ENCODE data around the gene RNF151. TPM values are rescaled to one million over a fixed set of nuclear protein-coding genes. Genes with fewer than 3 reads are reported as not detected.
"Not testable (repeated sequence)": the region's sequence is repeated elsewhere in the genome, so short reads cannot be mapped to it uniquely, and the experiment has no call there.

The RNF151 gene
- total RNA-seq, 1 donor from 2014 or later: not detected

DNA sequence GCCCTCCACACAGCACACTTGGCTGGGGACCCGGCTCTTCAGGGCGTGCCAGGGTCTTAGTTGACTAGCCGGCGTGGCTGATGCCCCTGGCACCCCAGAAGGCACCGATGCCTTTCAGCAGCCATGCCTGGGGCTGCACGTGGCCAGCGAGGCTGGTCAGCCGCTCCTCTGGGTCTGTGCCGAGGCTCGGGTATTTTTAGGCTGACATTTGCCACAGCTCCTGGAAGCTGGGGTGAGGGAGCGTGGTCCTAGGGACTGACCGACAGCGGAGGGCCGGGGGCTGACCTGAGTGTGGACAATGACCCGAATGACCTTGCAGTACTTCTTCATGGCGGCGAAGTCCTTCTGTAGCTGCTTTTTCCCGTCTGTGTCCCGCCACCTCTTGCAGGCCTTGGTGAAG, 16.1 kb upstream of the RNF151 start:
- peak; percentile 61 for ATAC-seq (ENCODE audit: poor library complexity)
- intact Hi-C loops (cut with DNase I): no loop called here
- peak; percentile 61 for DNase-seq

DNA sequence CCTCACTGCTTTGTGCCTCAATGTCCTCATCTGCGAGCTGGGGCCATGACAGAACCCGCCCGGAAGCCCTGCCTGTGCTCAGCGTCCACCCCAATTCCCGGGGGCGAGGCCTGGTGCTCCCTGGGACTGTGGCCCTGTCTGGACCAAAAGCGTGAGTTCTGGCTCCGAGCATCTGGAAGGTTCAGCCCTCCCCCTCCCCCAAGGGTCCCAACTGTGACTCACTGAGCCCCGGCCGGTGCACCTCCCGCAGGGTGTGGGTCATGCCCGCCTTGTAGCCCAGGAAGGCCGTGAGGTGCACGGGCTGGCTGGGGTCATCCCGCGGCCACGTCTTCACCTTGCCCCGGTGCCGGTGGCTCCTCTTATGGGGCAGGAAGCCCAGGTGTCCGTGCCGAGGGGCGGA, 12.9 kb upstream of the RNF151 start:
- ATAC-seq (ENCODE audit: poor library complexity): peak; percentile 7
- peak; percentile 44 for DNase-seq
- intact Hi-C loops (cut with DNase I): no loop called here

- intact Hi-C loops (cut with DNase I); ATAC-seq (ENCODE audit: poor library complexity); DNase-seq: not testable (repeated sequence)
Measured at GRCh38 chr16:1957434-1958142, 9.1 kb upstream of the RNF151 start.

GRCh38 chr16:1958143-1958491, 8.5 kb upstream of the RNF151 start:
- ATAC-seq (ENCODE audit: poor library complexity); intact Hi-C loops (cut with DNase I): not testable (repeated sequence)
- peak; percentile 39 for DNase-seq

GRCh38 chr16:1958715-1959268, 7.9 kb upstream of the RNF151 start:
- ATAC-seq (ENCODE audit: poor library complexity) (no peak), DNase-seq (peak; percentile 54)
- intact Hi-C loops (cut with DNase I): no loop called here

DNA sequence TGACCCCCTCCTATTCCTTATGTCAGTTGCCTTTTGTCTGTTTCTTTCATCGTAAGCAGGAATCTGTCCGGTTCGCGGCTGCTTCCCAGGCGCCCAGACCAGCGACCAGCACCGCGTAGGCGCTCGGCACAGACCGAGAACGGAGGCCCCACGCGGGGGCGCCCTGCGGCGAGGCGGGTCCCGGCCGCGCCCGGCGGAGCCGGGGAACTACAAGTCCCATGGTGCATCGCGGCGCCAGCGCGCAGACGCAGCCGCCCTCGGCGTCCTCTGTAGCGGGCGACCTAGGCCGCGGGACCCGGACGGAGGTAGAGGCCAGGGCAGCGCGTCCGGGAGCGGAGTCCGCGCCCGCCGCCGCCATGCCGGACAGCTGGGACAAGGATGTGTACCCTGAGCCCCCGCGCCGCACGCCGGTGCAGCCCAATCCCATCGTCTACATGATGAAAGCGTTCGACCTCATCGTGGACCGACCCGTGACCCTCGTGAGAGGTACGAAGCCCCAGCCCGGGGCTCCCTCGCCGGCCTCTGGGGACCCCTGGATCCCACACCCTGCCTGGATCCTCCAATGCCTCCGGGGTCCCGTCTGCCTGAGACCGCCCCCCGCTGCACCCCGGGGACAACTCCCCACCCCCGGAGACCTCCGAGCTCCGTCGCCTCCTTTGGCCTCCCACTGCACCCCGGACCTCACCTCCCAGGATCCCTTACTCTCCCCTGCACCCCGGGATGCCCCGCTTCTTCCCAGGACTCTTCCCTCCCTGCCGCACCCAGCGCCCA, 7.2 kb upstream of the RNF151 start, which contains the start of gene NDUFB10:
TSS of gene NDUFB10 (plus strand) at position 270 of the 771 bp plus-strand sequence. CDS start at position 357, 87 bp downstream.
- intact Hi-C loops (cut with DNase I): no loop called here
- ATAC-seq (ENCODE audit: poor library complexity) (peak; percentile 93), DNase-seq (peak; percentile 97)

GRCh38 chr16:1960665-1961630, 5.7 kb upstream of the RNF151 start:
- ATAC-seq (ENCODE audit: poor library complexity) (no peak), DNase-seq (no peak)
- intact Hi-C loops (cut with DNase I): no loop called here

DNA sequence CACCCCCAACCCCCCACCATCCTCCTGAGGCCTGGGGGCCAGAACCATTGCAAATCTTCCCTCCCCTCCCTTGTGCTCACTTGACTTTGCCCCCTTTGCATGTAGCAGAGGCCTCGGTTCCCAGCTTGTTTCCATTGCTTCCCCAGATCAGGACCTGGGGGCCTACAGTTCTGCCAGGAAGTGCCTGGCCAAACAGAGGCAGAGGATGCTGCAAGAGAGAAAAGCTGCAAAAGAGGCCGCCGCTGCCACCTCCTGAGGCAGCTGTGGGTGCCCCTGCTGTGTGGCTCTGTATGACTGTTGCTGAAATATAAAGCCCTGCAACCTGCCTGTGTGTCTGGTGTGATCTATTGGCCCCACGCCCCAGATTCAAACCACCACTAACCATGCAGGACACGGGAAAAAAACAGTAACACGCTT, 5.0 kb upstream of the RNF151 start:
- intact Hi-C loops (cut with DNase I): no loop called here
- DNase-seq (no peak), ATAC-seq (ENCODE audit: poor library complexity) (no peak)

DNA sequence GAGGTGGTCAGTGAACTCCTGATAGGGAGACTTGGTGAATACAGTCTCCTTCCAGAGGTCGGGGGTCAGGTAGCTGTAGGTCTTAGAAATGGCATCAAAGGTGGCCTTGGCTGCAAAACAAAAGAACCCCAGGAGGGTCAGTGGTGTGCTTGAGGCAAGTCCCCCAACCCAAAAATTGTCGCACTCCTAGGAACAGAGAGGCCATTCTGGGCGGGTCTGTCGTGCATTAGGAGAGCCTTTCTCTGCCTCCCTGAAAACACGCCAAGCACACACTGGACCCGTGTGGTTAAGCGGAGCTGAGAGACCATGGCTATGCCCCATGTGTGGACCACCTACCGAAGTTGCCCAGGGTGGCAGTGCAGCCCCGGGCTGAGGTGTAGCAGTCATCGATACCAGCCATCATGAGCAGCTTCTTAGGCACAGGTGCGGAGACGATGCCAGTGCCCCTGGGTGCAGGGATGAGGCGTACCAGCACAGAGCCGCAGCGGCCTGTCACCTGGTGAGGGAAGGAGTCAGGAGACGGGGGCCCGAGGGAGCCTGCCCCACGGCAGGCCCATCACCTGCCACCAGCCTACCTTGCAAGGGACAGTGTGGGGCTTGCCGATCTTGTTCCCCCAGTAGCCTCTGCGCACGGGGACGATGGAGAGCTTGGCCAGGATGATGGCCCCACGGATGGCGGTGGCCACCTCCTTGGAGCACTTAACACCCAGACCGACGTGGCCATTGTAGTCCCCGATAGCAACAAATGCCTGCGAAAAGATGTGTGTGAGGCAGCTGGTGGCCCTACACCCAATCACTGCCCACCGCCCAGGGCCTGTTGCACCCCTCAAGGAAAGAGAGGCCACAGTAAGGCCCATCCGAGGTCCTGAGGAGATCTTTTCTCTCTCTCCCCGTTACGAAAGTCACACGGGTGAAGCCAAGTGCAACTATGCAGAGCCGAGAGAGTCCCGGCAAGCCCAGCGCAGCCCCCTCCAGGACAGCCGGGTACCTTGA, 4.2 kb upstream of the RNF151 start:
- ATAC-seq (ENCODE audit: poor library complexity); intact Hi-C loops (cut with DNase I); DNase-seq: not testable (repeated sequence)

DNA sequence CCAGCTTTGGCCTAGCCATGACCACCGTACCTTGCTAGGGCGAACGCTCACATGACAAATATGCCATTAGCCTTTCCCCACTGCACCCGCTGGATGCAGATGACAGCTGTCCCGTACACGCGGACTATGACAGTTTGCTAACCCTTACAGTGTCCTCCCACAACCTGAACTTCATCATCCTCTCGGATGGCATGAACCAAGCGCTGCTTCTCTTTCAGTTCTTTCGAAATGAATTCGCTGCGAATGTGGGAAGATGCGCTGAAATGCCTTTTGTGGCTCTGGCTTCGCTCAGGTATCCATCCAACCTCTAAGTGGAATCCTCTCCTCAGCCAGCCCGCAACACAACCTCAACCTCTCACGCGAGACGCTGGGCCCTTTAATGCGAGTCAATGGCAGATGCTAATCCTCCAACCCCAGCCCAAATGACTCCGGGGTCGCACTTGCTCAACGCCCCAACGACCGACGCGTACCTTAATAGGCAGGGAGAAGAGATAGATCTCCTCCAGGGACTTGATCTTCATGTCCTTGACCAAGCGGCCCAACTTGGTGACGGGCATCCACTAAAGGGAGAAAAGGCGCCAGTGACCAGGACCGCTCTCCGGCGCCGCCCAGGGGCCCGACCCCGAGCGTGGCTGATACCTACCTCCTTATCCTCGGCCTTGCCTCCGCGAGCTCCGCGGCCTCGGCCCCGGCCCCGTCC, 2.7 kb upstream of the RNF151 start:
- no peak for DNase-seq
- intact Hi-C loops (cut with DNase I): no loop called here
- peak; percentile 13 for ATAC-seq (ENCODE audit: poor library complexity)

GRCh38 chr16:1964506-1965395, 1.9 kb upstream of the RNF151 start, which contains the start of gene RPS2:
TSS of gene RPS2 (minus strand) at chr16:1964826. CDS start at chr16:1964625, 201 bp downstream.
- DNase-seq (peak; percentile 100), ATAC-seq (ENCODE audit: poor library complexity) (peak; percentile 97)
- intact Hi-C loops (cut with DNase I): no loop called here

GRCh38 chr16:1965396-1966001, 1.2 kb upstream of the RNF151 start:
- DNase-seq: no peak
- ATAC-seq (ENCODE audit: poor library complexity): no peak
- intact Hi-C loops (cut with DNase I): no loop called here

- intact Hi-C loops (cut with DNase I): no loop called here
- DNase-seq (no peak), ATAC-seq (ENCODE audit: poor library complexity) (no peak)
Measured at GRCh38 chr16:1968146-1968953, 1.7 kb downstream of the RNF151 start.

DNA sequence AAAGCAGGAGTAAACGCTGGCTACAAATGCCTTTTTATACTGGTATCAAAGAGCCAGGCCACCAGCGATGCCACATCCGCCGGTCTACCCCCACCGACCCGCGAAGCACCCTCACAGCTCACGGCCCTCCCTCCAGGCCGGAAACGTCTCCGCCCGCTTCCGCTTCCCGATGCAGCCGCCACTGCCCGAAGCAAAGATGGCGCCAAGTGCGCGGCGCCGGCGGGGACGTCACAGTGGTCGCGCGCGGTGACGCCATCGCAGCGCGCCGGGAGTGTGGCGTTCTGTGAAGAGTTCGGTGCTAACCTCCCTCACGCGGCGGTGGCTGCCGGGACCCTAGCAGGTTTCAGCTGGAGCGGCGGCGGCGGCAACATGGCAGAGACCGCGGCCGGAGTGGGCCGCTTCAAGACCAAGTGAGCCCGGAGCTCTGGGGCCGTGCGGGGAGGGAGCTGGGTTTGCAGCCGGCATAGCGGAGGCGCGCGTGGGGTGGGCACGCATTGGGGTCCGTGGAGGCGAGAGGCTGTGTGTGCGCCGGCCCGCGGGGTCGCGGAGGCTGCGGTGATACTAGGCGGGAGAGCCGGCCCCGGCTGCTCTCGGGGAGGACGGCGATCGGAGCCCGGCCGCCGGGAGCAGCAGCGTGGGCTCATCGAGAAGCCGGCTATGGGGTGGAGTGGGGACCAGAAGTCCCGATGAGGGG, 5.3 kb downstream of the RNF151 start, which contains the start of gene TBL3:
TSS of gene TBL3 (plus strand) at position 258 of the 694 bp plus-strand sequence. CDS start at position 370, 112 bp downstream.
- DNase-seq: peak; percentile 97
- intact Hi-C loops (cut with DNase I): no loop called here
- ATAC-seq (ENCODE audit: poor library complexity): peak; percentile 98

All from Right ventricle myocardium superior (tissue), 1 donor.